Upper lobe of right lung (tissue), 1 donor: ENCODE measurements around the gene FZD7. TPM values are rescaled to one million over a fixed set of nuclear protein-coding genes. Genes with fewer than 3 reads are reported as not detected.

Source experiments
- ATAC-seq: fragments of 200-7000 bp; cut with Tn5 transposase; one replicate; pipeline ENCODE4 v1.9.1; 2020; ENCODE audit warnings: mild to moderate bottlenecking, moderate library complexity
- DNase-seq: peaks from one replicate; pipeline ENCODE4 v3.0.0-alpha.2; 2020
- H3K27ac ChIP-seq: fragments of 200-600 bp; one replicate; pipeline ENCODE4 v1.8.0; 2022
- H3K27me3 ChIP-seq: fragments of 200-600 bp; one replicate; pipeline ENCODE4 v1.8.0; 2022; ENCODE audit warnings: mild to moderate bottlenecking
- H3K36me3 ChIP-seq: fragments of 200-600 bp; one replicate; pipeline ENCODE4 v1.8.0; 2022
- H3K4me1 ChIP-seq: fragments of 200-600 bp; one replicate; pipeline ENCODE4 v1.8.0; 2022
- H3K4me3 ChIP-seq: fragments of 200-600 bp; one replicate; pipeline ENCODE4 v1.8.0; 2022; ENCODE audit warnings: mild to moderate bottlenecking
- H3K9me3 ChIP-seq: fragments of 200-600 bp; one replicate; pipeline ENCODE4 v1.8.0; 2022
- intact Hi-C: fragments of 100-400 bp; cut with DNase I; formaldehyde crosslinking; loops from one replicate; pipeline ENCODE4 v1.11.0; 2022
- total RNA-seq: library from RNA; stranded (reverse); fragmentation: NEBNext Ultra II Directional; extraction: Animal tissue kit (Norgen Biotek cat#: 25700); gene quantifications from one replicate; pipeline ENCODE4 v1.2.1, GENCODE V29; 2021
- TF ChIP-seq, protein P1 (sequence below): fragments of 200-600 bp; IDR thresholded peaks from one replicate; pipeline ENCODE4 v1.8.0; 2022; ENCODE audit warnings: antibody characterized with exemption
- donor health status: DM: no; HTN: yes; CAD: no; lungs with severe emphysema.

FZD7 gene
- total RNA-seq, 1 donor from 2014 or later: 13.6 TPM

DNA sequence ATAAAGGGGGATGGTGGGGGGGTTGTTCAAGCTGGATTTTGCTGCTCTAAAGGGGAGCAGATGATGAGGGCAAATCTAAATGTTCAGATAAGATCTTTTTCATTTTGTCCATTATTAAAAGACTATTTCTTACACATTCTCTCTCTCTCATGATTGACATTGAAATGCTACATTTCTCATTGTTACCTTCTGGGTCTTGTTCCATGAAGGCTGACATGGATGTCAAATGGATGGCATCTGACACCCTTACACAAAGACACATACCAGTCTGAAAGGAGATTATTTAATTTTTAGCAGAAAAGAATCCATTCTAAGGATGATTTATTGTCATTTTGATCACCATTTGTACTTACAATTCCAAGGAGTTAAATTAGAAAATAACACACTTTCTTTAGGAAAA is 11.1 kb downstream of the FZD7 start:
- H3K4me1 ChIP-seq: no peaks in the 10 kb centered on the region
- H3K4me3 ChIP-seq: no peak overlapping the region
- H3K36me3 ChIP-seq: no peaks in the 10 kb centered on the region
- intact Hi-C loops: no loop called here
- H3K27me3 ChIP-seq: peaks cover 6% of the 10 kb centered on the region
- no peaks in the 10 kb centered on the region for H3K9me3 ChIP-seq
- H3K27ac ChIP-seq: no peak overlapping the region
- TF ChIP-seq, protein P1, sequence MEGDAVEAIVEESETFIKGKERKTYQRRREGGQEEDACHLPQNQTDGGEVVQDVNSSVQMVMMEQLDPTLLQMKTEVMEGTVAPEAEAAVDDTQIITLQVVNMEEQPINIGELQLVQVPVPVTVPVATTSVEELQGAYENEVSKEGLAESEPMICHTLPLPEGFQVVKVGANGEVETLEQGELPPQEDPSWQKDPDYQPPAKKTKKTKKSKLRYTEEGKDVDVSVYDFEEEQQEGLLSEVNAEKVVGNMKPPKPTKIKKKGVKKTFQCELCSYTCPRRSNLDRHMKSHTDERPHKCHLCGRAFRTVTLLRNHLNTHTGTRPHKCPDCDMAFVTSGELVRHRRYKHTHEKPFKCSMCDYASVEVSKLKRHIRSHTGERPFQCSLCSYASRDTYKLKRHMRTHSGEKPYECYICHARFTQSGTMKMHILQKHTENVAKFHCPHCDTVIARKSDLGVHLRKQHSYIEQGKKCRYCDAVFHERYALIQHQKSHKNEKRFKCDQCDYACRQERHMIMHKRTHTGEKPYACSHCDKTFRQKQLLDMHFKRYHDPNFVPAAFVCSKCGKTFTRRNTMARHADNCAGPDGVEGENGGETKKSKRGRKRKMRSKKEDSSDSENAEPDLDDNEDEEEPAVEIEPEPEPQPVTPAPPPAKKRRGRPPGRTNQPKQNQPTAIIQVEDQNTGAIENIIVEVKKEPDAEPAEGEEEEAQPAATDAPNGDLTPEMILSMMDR: no peak
- DNase-seq (no peak), ATAC-seq (no peak)

DNA sequence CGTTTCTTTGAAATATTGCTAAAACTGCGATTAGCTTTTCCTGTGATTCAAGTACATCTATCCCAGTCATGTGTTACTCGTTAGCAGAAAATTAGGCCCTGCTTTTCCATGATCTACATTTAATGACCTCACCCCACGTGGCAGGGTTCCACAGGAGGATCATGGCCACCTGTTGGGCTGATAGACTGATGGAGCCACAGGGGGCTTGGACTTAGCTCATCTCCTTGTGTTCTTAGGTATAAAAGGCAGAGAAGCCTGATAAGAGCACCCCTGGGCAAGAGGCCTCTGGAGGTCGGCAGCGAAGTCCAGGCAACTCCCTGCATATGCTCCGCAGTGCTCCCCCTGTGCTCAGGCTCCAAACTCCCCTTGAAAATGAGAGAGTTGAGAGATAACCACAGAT is 12.9 kb downstream of the FZD7 start:
- Histone ChIP-seq H3K9me3 (no peaks in the 10 kb centered on the region), H3K27ac (no peak overlapping the region), H3K27me3 (no peaks in the 10 kb centered on the region), H3K4me3 (no peak overlapping the region), H3K36me3 (no peaks in the 10 kb centered on the region), H3K4me1 (no peaks in the 10 kb centered on the region)
- DNase-seq (no peak), ATAC-seq (no peak)
- intact Hi-C loops: no loop called here
- TF ChIP-seq, protein P1: no peak

DNA sequence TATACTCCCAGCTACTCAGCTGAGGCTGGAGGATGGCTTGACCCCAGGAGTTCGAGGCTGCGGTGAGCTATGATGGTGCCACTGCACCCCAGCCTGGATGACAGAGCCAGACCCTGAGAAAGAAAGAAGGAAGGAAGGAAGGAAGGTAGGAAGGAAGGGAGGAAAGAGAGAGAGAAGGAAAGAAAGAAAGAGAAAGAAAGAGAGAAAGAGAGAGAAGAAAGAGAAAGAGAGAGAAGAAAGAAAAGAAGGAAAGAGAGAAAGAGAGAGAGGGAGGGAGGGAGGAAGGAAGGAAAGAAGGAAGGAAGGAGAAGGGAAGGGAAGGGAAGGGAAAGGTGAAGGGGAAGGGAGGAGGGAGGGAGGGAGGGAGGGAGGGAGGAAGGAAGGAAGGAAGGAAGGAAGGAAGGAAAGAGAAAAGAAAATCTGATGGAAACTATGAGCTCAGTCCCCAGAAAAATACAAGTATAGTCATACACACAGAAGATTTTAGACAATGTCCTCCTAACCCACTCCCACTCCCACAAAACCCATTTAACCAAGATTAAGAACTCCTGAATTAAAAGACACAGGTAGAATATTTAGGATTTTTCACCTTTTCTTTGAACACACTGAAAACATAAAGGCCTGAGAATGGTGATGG is 15.6 kb downstream of the FZD7 start:
- DNase-seq (no peak), ATAC-seq (no peak)
- no peaks in the 10 kb centered on the region for H3K27me3 ChIP-seq
- H3K4me1 ChIP-seq: no peaks in the 10 kb centered on the region
- no peak overlapping the region for H3K27ac ChIP-seq
- H3K4me3 ChIP-seq: no peak overlapping the region
- TF ChIP-seq, protein P1: no peak
- no peaks in the 10 kb centered on the region for H3K9me3 ChIP-seq
- intact Hi-C loops: no loop called here
- H3K36me3 ChIP-seq: no peaks in the 10 kb centered on the region

DNA sequence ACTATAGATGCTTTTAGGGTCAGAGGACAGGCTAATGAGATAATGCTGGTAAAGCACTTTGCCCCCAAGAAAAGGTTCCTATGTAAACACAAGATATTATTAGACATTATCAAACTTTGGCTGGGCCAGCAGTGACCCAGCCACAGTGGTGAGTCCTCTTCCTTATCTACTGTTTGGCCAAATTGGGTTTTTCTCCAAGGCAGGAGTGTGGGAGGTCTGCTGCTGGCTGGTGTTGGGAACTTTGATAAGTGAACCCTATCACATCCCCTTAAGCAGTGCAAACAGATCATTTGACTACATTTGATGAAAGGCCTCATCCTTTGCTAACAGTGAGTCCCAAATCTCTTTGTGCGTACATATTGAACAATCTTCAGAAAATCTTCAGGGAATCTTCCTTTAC is 16.2 kb downstream of the FZD7 start:
- no peak overlapping the region for H3K4me3 ChIP-seq
- no peaks in the 10 kb centered on the region for H3K4me1 ChIP-seq
- TF ChIP-seq, protein P1: no peak
- H3K27me3 ChIP-seq: no peaks in the 10 kb centered on the region
- intact Hi-C loops: no loop called here
- no peaks in the 10 kb centered on the region for H3K36me3 ChIP-seq
- no peaks in the 10 kb centered on the region for H3K9me3 ChIP-seq
- no peak overlapping the region for H3K27ac ChIP-seq
- DNase-seq (no peak), ATAC-seq (no peak)

DNA sequence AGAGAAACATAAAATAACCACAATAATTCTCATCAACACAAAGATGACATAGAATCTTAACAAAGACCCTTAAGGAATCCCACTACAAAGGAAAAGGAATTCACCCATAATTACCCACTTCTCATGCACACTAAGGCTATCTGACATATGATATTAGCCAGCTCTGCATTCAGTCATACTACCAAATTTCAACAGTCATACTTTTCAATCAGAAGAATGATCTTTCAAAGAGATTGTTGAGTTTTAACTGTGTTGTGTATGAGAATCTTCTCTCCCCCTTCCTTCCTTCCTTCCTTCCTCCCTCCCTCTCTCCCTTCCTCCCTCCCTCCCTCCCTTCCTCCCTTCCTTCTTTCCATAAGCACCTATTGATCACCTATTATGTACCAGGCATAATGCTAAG is 17.0 kb downstream of the FZD7 start:
- H3K4me3 ChIP-seq: no peak overlapping the region
- no peak overlapping the region for H3K27ac ChIP-seq
- DNase-seq (no peak), ATAC-seq (no peak)
- intact Hi-C loops: no loop called here
- no peaks in the 10 kb centered on the region for H3K27me3 ChIP-seq
- no peaks in the 10 kb centered on the region for H3K36me3 ChIP-seq
- TF ChIP-seq, protein P1: no peak
- no peaks in the 10 kb centered on the region for H3K4me1 ChIP-seq
- no peaks in the 10 kb centered on the region for H3K9me3 ChIP-seq
